K562 (cell line): Measurements from ENCODE around the gene MAST1. TPM values are rescaled to one million over a fixed set of nuclear protein-coding genes. Genes with fewer than 3 reads are reported as not detected.
A peak's percentile ranks its signal among the peaks of the same experiment; 100 is the strongest.

Experiments
- ATF6 ChIP-seq: sonication (generic); formaldehyde crosslinking; IDR thresholded peaks from 2 replicates; pipeline ENCODE4 v1.4.0; 2020; ENCODE audit warnings: mild to moderate bottlenecking, missing genetic modification reagents
- CBFB ChIP-seq: sonication (generic); formaldehyde crosslinking; IDR thresholded peaks from 2 replicates; pipeline ENCODE4 v1.4.0; 2020; ENCODE audit warnings: mild to moderate bottlenecking, missing genetic modification reagents
- CREM ChIP-seq: IDR thresholded peaks from 2 replicates; pipeline ENCODE4 v1.6.1; 2014; ENCODE audit warnings: antibody characterized with exemption, low read depth
- CTBP1 ChIP-seq: fragments of 450-650 bp; IDR thresholded peaks from 2 replicates; pipeline ENCODE4 v1.6.1; 2016; ENCODE audit warnings: borderline replicate concordance
- EP400 ChIP-seq: fragments of 450-650 bp; IDR thresholded peaks from 2 replicates; pipeline ENCODE4 v1.6.1; 2017; ENCODE audit warnings: antibody characterized with exemption, mild to moderate bottlenecking, moderate library complexity
- FOXP4 ChIP-seq: sonication (generic); formaldehyde crosslinking; IDR thresholded peaks from 2 replicates; pipeline ENCODE4 v1.8.0; 2022; ENCODE audit warnings: mild to moderate bottlenecking, missing genetic modification reagents, borderline replicate concordance
- GABPA ChIP-seq: fragments of 200-800 bp; sonication (Bioruptor generic); conservative IDR thresholded peaks from 2 replicates; pipeline ENCODE4 v1.6.1; 2016; ENCODE audit warnings: low read depth, missing genetic modification characterization, missing compliant biosample characterization
- HLTF ChIP-seq: fragments of 450-650 bp; IDR thresholded peaks from 2 replicates; pipeline ENCODE4 v1.6.1; 2016
- KAT7 ChIP-seq: sonication (generic); formaldehyde crosslinking; IDR thresholded peaks from 2 replicates; pipeline ENCODE4 v1.8.0; 2022; ENCODE audit warnings: missing genetic modification reagents, mild to moderate bottlenecking, borderline replicate concordance
- KHSRP ChIP-seq: fragments of 450-650 bp; IDR thresholded peaks from 2 replicates; pipeline ENCODE4 v1.6.1; 2017
- KLF1 ChIP-seq: fragments of 450-650 bp; IDR thresholded peaks from 2 replicates; pipeline ENCODE4 v1.6.1; 2016; ENCODE audit warnings: missing genetic modification characterization, missing compliant biosample characterization
- L3MBTL2 ChIP-seq: fragments of 450-650 bp; IDR thresholded peaks from 2 replicates; pipeline ENCODE4 v1.6.1; 2016; ENCODE audit warnings: mild to moderate bottlenecking, moderate library complexity
- LCOR ChIP-seq: sonication (generic); formaldehyde crosslinking; IDR thresholded peaks from 2 replicates; pipeline ENCODE4 v1.8.0; 2022; ENCODE audit warnings: mild to moderate bottlenecking, missing genetic modification reagents
- NBN ChIP-seq: fragments of 450-650 bp; IDR thresholded peaks from 2 replicates; pipeline ENCODE4 v1.6.1; 2016; ENCODE audit warnings: low read depth, mild to moderate bottlenecking
- SRF ChIP-seq, 2 experiments: fragments of 250-450, 450-650 bp in 1 of 2; sonication (Bioruptor Pico) in 1 of 2; sonication (generic) in 1 of 2; formaldehyde crosslinking; IDR thresholded peaks; 2 replicates each; pipeline versions ENCODE4 v1.5.0 to v1.5.1; 2020 to 2022; ENCODE audit warnings: mild to moderate bottlenecking in 1 of 2, missing genetic modification reagents in 1 of 2
- ZNF197 ChIP-seq: fragments of 200-800 bp; sonication (Bioruptor generic); IDR thresholded peaks from 2 replicates; pipeline ENCODE4 v1.6.1; 2016; ENCODE audit warnings: low read depth, missing genetic modification characterization, missing compliant biosample characterization
- ZNF347 ChIP-seq: fragments of 450-650 bp; formaldehyde crosslinking; IDR thresholded peaks from 2 replicates; pipeline ENCODE4 v1.4.0; 2020; ENCODE audit warnings: low read depth, mild to moderate bottlenecking, moderate library complexity
- ZNF586 ChIP-seq: fragments of 450-650 bp; formaldehyde crosslinking; conservative IDR thresholded peaks from 2 replicates; pipeline ENCODE4 v1.4.0; 2020; ENCODE audit warnings: mild to moderate bottlenecking, moderate library complexity
- polyA plus RNA-seq, 8 experiments: library from polyadenylated mRNA; depleted of rRNA in 4 of 8; stranded (reverse) in 5 of 8; unstranded in 3 of 8; fragments of >200 nt; fragmentation: Nextera tagmentation in 2 of 8; fragmentation: Illumina TruSeq in 1 of 8; extraction: Ambion mirVana in 2 of 8; extraction: Trizol in 1 of 8; gene quantifications; 2 replicates each; pipeline versions ENCODE4 v1.2.1 to v1.2.3, GENCODE V29; 2011 to 2014; ENCODE audit warnings: inconsistent platforms in 1 of 8, missing spikeins in 1 of 8
- total RNA-seq, 7 experiments: library from RNA; depleted of rRNA in 6 of 7; stranded (reverse); fragments of >200 nt in 6 of 7; fragmentation: Illumina TruSeq in 2 of 7; extraction: Trizol in 2 of 7; gene quantifications; 2 replicates each; pipeline versions ENCODE4 v1.2.1 to v1.2.3, GENCODE V29; 2011 to 2021; ENCODE audit warnings: low replicate concordance in 1 of 7
- TF ChIP-seq, protein P1 (sequence below): sonication (generic); formaldehyde crosslinking; IDR thresholded peaks from 2 replicates; pipeline ENCODE4 v1.5.0; 2020; ENCODE audit warnings: missing genetic modification reagents
- TF ChIP-seq, protein P2 (sequence below), 2 experiments: IDR thresholded peaks in 1 of 2; conservative IDR thresholded peaks in 1 of 2; 2 replicates each; pipeline ENCODE4 v1.6.1; 2016; ENCODE audit warnings: low read depth in 2 of 2, mild to moderate bottlenecking in 1 of 2, missing compliant biosample characterization in 1 of 2, missing genetic modification characterization in 1 of 2, moderate library complexity in 1 of 2

MAST1 gene
- total and polyA plus RNA-seq, 9 of the 15 experiments (the other 6 are each of a cell fraction or from before 2014, with no cell fraction given): 0.48 to 10.3 (median 3.9) TPM

- TF ChIP-seq FOXP4 (CRISPR knock-in tag): no peak
- peak; percentile 48; the same call in 1 of the 2 replicates for TF ChIP-seq HLTF
- TF ChIP-seq GABPA (tag): no peak
- TF ChIP-seq, protein P1, sequence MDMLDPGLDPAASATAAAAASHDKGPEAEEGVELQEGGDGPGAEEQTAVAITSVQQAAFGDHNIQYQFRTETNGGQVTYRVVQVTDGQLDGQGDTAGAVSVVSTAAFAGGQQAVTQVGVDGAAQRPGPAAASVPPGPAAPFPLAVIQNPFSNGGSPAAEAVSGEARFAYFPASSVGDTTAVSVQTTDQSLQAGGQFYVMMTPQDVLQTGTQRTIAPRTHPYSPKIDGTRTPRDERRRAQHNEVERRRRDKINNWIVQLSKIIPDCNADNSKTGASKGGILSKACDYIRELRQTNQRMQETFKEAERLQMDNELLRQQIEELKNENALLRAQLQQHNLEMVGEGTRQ (CRISPR knock-in tag): peak; percentile 77
- TF ChIP-seq SRF (CRISPR knock-in tag; IDR thresholded peaks at IDR 0.05): 0 out of 4 replicates have a peak, but pooled peaks of 1 of the 2 experiments have one; percentile 45
- 0 out of 2 replicates have a peak, but pooled peaks have one; percentile 52 for TF ChIP-seq KLF1 (tag)
- TF ChIP-seq ZNF347: no peak
- peak; percentile 75; the same call in 1 of the 2 replicates for TF ChIP-seq CTBP1
- no peak for TF ChIP-seq ZNF197
- no peak for TF ChIP-seq LCOR (CRISPR knock-in tag)
- TF ChIP-seq ZNF586: no peak
- no peak for TF ChIP-seq CBFB
- 0 out of 2 replicates have a peak, but pooled peaks have one; percentile 25 for TF ChIP-seq CREM
- no peak for TF ChIP-seq KHSRP
- TF ChIP-seq, protein P2, sequence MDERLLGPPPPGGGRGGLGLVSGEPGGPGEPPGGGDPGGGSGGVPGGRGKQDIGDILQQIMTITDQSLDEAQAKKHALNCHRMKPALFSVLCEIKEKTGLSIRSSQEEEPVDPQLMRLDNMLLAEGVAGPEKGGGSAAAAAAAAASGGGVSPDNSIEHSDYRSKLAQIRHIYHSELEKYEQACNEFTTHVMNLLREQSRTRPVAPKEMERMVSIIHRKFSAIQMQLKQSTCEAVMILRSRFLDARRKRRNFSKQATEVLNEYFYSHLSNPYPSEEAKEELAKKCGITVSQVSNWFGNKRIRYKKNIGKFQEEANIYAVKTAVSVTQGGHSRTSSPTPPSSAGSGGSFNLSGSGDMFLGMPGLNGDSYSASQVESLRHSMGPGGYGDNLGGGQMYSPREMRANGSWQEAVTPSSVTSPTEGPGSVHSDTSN (CRISPR knock-in tag; IDR thresholded peaks at IDR 0.05; ENCODE audit: low read depth): 0 out of 2 replicates have a peak, but pooled peaks have one; percentile 18
- TF ChIP-seq, protein P2 (tag; conservative IDR thresholded peaks at IDR 0.05; ENCODE audit: low read depth): no peak
- TF ChIP-seq KAT7 (CRISPR knock-in tag): no peak
- peak; percentile 98 for TF ChIP-seq L3MBTL2
- no peak for TF ChIP-seq EP400
- TF ChIP-seq NBN: peak; percentile 76
- no peak for TF ChIP-seq ATF6 (CRISPR knock-in tag)
Observed at GRCh38 chr19:12825254-12826131, 12.8 kb upstream of the MAST1 start (continued).
